Sigmoid colon (tissue), 7 donors: Measurements from ENCODE around the gene ZNF778. TPM values are rescaled to one million over a fixed set of nuclear protein-coding genes. Genes with fewer than 3 reads are reported as not detected.
"Not testable (repeated sequence)": the region's sequence is repeated elsewhere in the genome, so short reads cannot be mapped to it uniquely, and the experiment has no call there.

ENCODE experiments used
- DNase-seq: peaks from one replicate; pipeline ENCODE4 v3.0.0-alpha.2; 2019
- H3K27ac ChIP-seq, 4 donors: fragments of 200-600 bp; sonication (generic); one replicate each; pipeline ENCODE4 v1.5.1; 2016 to 2019; ENCODE audit warnings: mild to moderate bottlenecking in 1 of 4
- H3K27me3 ChIP-seq, 3 donors: fragments of 200-600 bp; sonication (generic); one replicate each; pipeline ENCODE4 v1.5.1; 2019; ENCODE audit warnings: mild to moderate bottlenecking in 1 of 3
- H3K36me3 ChIP-seq, 4 donors: fragments of 200-600 bp; sonication (generic); one replicate each; pipeline ENCODE4 v1.5.1; 2016 to 2019
- H3K4me1 ChIP-seq, 4 donors: fragments of 200-600 bp; sonication (generic); one replicate each; pipeline ENCODE4 v1.5.1; 2017 to 2019
- H3K4me3 ChIP-seq, 4 donors: fragments of 200-600 bp; sonication (generic); one replicate each; pipeline ENCODE4 v1.5.1; 2017 to 2019; ENCODE audit warnings: mild to moderate bottlenecking in 2 of 4, moderate library complexity in 1 of 4
- H3K9me3 ChIP-seq, 4 donors: fragments of 200-600 bp in 3 of 4; sonication (generic) in 3 of 4; one replicate each; pipeline versions ENCODE4 v1.5.1 to v1.6.1; 2013 to 2019
- CTCF ChIP-seq, 4 experiments: fragments of 450-650 bp in 3 of 4; fragments of 200-600 bp in 1 of 4; IDR thresholded peaks; one replicate each; pipeline ENCODE4 v1.5.1; 2016 to 2019; ENCODE audit warnings: antibody characterized with exemption in 4 of 4, mild to moderate bottlenecking in 3 of 4, moderate library complexity in 2 of 4
- EP300 ChIP-seq, 4 donors: sonication (generic); formaldehyde crosslinking; IDR thresholded peaks; one replicate each; pipeline ENCODE4 v1.6.1; 2017; ENCODE audit warnings: antibody characterized with exemption in 4 of 4
- POLR2A ChIP-seq, 2 donors: fragments of 450-650 bp; IDR thresholded peaks; one replicate each; pipeline ENCODE4 v1.6.1; 2016; ENCODE audit warnings: antibody characterized with exemption in 2 of 2, mild to moderate bottlenecking in 2 of 2, moderate library complexity in 2 of 2
- POLR2AphosphoS5 ChIP-seq, 4 donors: sonication (generic); formaldehyde crosslinking; IDR thresholded peaks; one replicate each; pipeline ENCODE4 v1.6.1; 2017; ENCODE audit warnings: antibody characterized with exemption in 4 of 4
- WGBS, 2 donors: extraction: QIAGEN DNeasy Blood & Tissue Kit; methylation state at CpG; one replicate each; pipeline ENCODE4 v1.1.7; 2013; 5-methylcytosine and 5-hydroxymethylcytosine counted together
- intact Hi-C: fragments of 100-400 bp; cut with DNase I; formaldehyde crosslinking; loops from one replicate; pipeline ENCODE4 v1.15.1; 2023
- polyA plus RNA-seq, 3 donors: library from polyadenylated mRNA; stranded (reverse); fragments of 200-250 nt; gene quantifications; one replicate each; pipeline ENCODE4 v1.2.3, GENCODE V29; 2013
- total RNA-seq, 4 donors: library from RNA; depleted of rRNA; stranded (reverse); fragments of >200 nt; gene quantifications; one replicate each; pipeline ENCODE4 v1.1.0, GENCODE V29; 2016
- donor health status: healthy with polysubstance abuse.
- donor health status: Bipolar disorder and iron deficiency.
- donor health status: healthy.

ZNF778 gene
- total and polyA plus RNA-seq, 7 donors, result 0.69 to 96.1 (median 12.2) TPM

- TF ChIP-seq EP300 (IDR thresholded peaks at IDR 0.05), result no peak
- TF ChIP-seq CTCF (IDR thresholded peaks at IDR 0.05), result no peak
- TF ChIP-seq POLR2AphosphoS5 (IDR thresholded peaks at IDR 0.05), result no peak
- TF ChIP-seq POLR2A (IDR thresholded peaks at IDR 0.05), result no peak
- intact Hi-C loops, result no loop called here
- Histone ChIP-seq H3K4me1 (peaks cover 0 to 24% (median 18%) of the 10 kb centered on the region in 4 donors), H3K27me3 (peaks cover 0 to 5% (median 0%) of the 10 kb centered on the region in 3 donors), H3K36me3 (no peaks in the 10 kb centered on the region), H3K4me3 (no peak overlapping the region), H3K27ac (no peak overlapping the region), H3K9me3 (no peaks in the 10 kb centered on the region)
- 74 to 88% methylated on average over 5 of the region's 5 CpGs for WGBS, 2 donors
- no peak for DNase-seq
These were observed 26.2 kb downstream of the ZNF778 start for GRCh38 chr16:89243664-89244063.

GRCh38 chr16:89244264-89244663, 26.8 kb downstream of the ZNF778 start:
- H3K27me3 ChIP-seq, H3K36me3 ChIP-seq, intact Hi-C loops, DNase-seq, H3K27ac ChIP-seq, H3K9me3 ChIP-seq, H3K4me3 ChIP-seq: not testable (repeated sequence)
- 63 to 83% methylated on average over 13 of the region's 13 CpGs for WGBS, 2 donors
- peaks cover 0 to 24% (median 18%) of the 10 kb centered on the region in 4 donors for H3K4me1 ChIP-seq

- Histone ChIP-seq H3K9me3 (no peaks in the 10 kb centered on the region), H3K36me3 (no peaks in the 10 kb centered on the region), H3K27ac (no peak overlapping the region), H3K27me3 (peaks cover 0 to 5% (median 0%) of the 10 kb centered on the region in 3 donors), H3K4me1 (peaks cover 0 to 24% (median 18%) of the 10 kb centered on the region in 4 donors), H3K4me3 (no peak overlapping the region)
- intact Hi-C loops, result loop anchor here (5.0 kb wide), 1 partner anchor 263 kb away; the partner anchor contains the start of gene SPG7
- no peak for TF ChIP-seq CTCF (IDR thresholded peaks at IDR 0.05)
- TF ChIP-seq POLR2A (IDR thresholded peaks at IDR 0.05), result no peak
- TF ChIP-seq POLR2AphosphoS5 (IDR thresholded peaks at IDR 0.05), result no peak
- TF ChIP-seq EP300 (IDR thresholded peaks at IDR 0.05), result no peak
- DNase-seq, result no peak
- 37 to 72% methylated on average over 12 of the region's 12 CpGs for WGBS, 2 donors
These were observed 27.3 kb downstream of the ZNF778 start for GRCh38 chr16:89244754-89245153.

- H3K9me3 ChIP-seq, result no peaks in the 10 kb centered on the region
- H3K27me3 ChIP-seq, result peaks cover 0 to 5% (median 0%) of the 10 kb centered on the region in 3 donors
- 25 to 61% methylated on average over 13 of the region's 13 CpGs for WGBS, 2 donors
- no peak for DNase-seq
- H3K27ac ChIP-seq, result peak overlapping the region in 1 of 4 donors; percentile 56
- peaks cover 0 to 24% (median 14%) of the 10 kb centered on the region in 4 donors for H3K4me1 ChIP-seq
- H3K36me3 ChIP-seq, result no peaks in the 10 kb centered on the region
- intact Hi-C loops, result loop anchor here (5.0 kb wide), 1 partner anchor 261 kb away; the partner anchor contains the start of gene SPG7
- TF ChIP-seq EP300 (IDR thresholded peaks at IDR 0.05) (no peak), CTCF (IDR thresholded peaks at IDR 0.05) (no peak)
- H3K4me3 ChIP-seq, result peak overlapping the region in 3 of 4 donors; percentile 50 to 60 (median 54)
These were observed 28.9 kb downstream of the ZNF778 start for GRCh38 chr16:89246383-89246902.

GRCh38 chr16:89246903-89247733, 29.6 kb downstream of the ZNF778 start:
- WGBS, 2 donors, result 2 to 5% methylated on average over 78 of the region's 78 CpGs
- intact Hi-C loops, result loop anchor here (5.0 kb wide), 1 partner anchor 260 kb away; the partner anchor contains the start of gene SPG7

GRCh38 chr16:89247734-89248075, 30.2 kb downstream of the ZNF778 start:
- H3K27ac ChIP-seq, result peak overlapping the region in 3 of 4 donors; percentile 27 to 35 (median 34)
- WGBS, 2 donors, result 3 to 9% methylated on average over 45 of the region's 45 CpGs

More at GRCh38 chr16:89246903-89247733, 29.6 kb downstream of the ZNF778 start:
- Histone ChIP-seq H3K27ac (peak overlapping the region; percentile 34 to 57 (median 50)), H3K9me3 (no peaks in the 10 kb centered on the region), H3K27me3 (peaks cover 0 to 5% (median 0%) of the 10 kb centered on the region in 3 donors), H3K4me3 (peak overlapping the region; percentile 40 to 60 (median 52)), H3K36me3 (no peaks in the 10 kb centered on the region), H3K4me1 (peaks cover 0 to 18% (median 10%) of the 10 kb centered on the region in 4 donors)
- no peak for TF ChIP-seq CTCF (IDR thresholded peaks at IDR 0.05)
- TF ChIP-seq POLR2AphosphoS5 (IDR thresholded peaks at IDR 0.05), result peak in 3 of 4 donors; percentile 2 to 48 (median 40)
- DNase-seq, result peak; percentile 95

More at GRCh38 chr16:89247734-89248075, 30.2 kb downstream of the ZNF778 start:
- Histone ChIP-seq H3K4me1 (peaks cover 0 to 18% (median 10%) of the 10 kb centered on the region in 4 donors), H3K4me3 (peak overlapping the region; percentile 40 to 60 (median 52))
- DNase-seq, H3K36me3 ChIP-seq, H3K27me3 ChIP-seq, H3K9me3 ChIP-seq: not testable (repeated sequence)
- intact Hi-C loops, result loop anchor here (5.0 kb wide), 1 partner anchor 260 kb away; the partner anchor contains the start of gene SPG7
